ENCODE results near the gene CCT8L2.
"Not testable (repeated sequence)": the region's sequence is repeated elsewhere in the genome, so short reads cannot be mapped to it uniquely, and the experiment has no call there.

CCT8L2 gene

GRCh38 chr22:16594026-16594425 lies 1.4 kb upstream of the CCT8L2 start:
- H3K23ac ChIP-seq (ENCODE audit: low read depth, low read length, poor library complexity): no peak overlapping the region
- H3K4me2 ChIP-seq (ENCODE audit: insufficient read depth, low read length, poor library complexity, severe bottlenecking): no peak overlapping the region
- no peaks in the 10 kb centered on the region for H3K79me1 ChIP-seq (ENCODE audit: low read depth, low read length)
- no peaks in the 10 kb centered on the region for H3K36me3 ChIP-seq (replicated peaks in 1 of 2; ENCODE audit: control insufficient read depth in 2 of 2, insufficient read depth in 2 of 2, low read length in 2 of 2)
- H3K27me3 ChIP-seq (ENCODE audit: control insufficient read depth in 3 of 3, insufficient read depth in 3 of 3, low read depth in 1 of 3, low read length in 3 of 3): no peaks in the 10 kb centered on the region
- no peak overlapping the region for H3K18ac ChIP-seq (ENCODE audit: low read length)
- no peak overlapping the region for H4K91ac ChIP-seq (ENCODE audit: low read depth, low read length, poor library complexity)
- no peak overlapping the region for H2AK5ac ChIP-seq (ENCODE audit: low read depth, low read length)
- H2BK12ac ChIP-seq (ENCODE audit: low read length): no peak overlapping the region
- H3K4ac ChIP-seq (ENCODE audit: low read length): no peak overlapping the region
- no CpG with 5 or more reads among the region's 4 CpGs for whole genome bisulfite sequencing, 2 donors (ENCODE audit: extremely low coverage in 2 of 2, insufficient read length in 2 of 2, insufficient replicate concordance in 1 of 2)
- no peak for DNase-seq (ENCODE audit: low spot score)
- no peak overlapping the region for H2BK5ac ChIP-seq (ENCODE audit: low read length)
- H3K14ac ChIP-seq (ENCODE audit: low read length): no peak overlapping the region
- H3K4me3 ChIP-seq (ENCODE audit: low read length in 2 of 2): no peak overlapping the region
- no peak overlapping the region for H2AFZ ChIP-seq (ENCODE audit: low read length)
- H4K8ac ChIP-seq (ENCODE audit: low read depth, low read length): no peak overlapping the region
- H3K27ac ChIP-seq (replicated peaks; ENCODE audit: low read length): no peak overlapping the region
- H3K4me1 ChIP-seq (ENCODE audit: control insufficient read depth in 2 of 2, insufficient read depth in 1 of 2, low read depth in 1 of 2, low read length in 2 of 2): no peaks in the 10 kb centered on the region
- peaks cover 0 to 2% of the 10 kb centered on the region in 2 donors for H3K9me3 ChIP-seq (replicated peaks in 1 of 2; ENCODE audit: control insufficient read depth in 2 of 2, insufficient read depth in 1 of 2, low read depth in 1 of 2, low read length in 2 of 2)
- no peak overlapping the region for H2BK15ac ChIP-seq (ENCODE audit: low read length)
- H3K9ac ChIP-seq (ENCODE audit: low read depth, low read length, poor library complexity): no peak overlapping the region
- H2BK120ac ChIP-seq (ENCODE audit: low read depth, low read length): no peak overlapping the region

GRCh38 chr22:16592231-16592630 lies 379 bp downstream of the CCT8L2 start:
- H3K79me1 ChIP-seq (ENCODE audit: low read depth, low read length); H3K4me2 ChIP-seq (ENCODE audit: insufficient read depth, low read length, poor library complexity, severe bottlenecking); H3K4me3 ChIP-seq (ENCODE audit: low read length in 2 of 2); H2AK5ac ChIP-seq (ENCODE audit: low read depth, low read length); H2BK120ac ChIP-seq (ENCODE audit: low read depth, low read length); H2AFZ ChIP-seq (ENCODE audit: low read length); H2BK5ac ChIP-seq (ENCODE audit: low read length); H4K8ac ChIP-seq (ENCODE audit: low read depth, low read length); H2BK12ac ChIP-seq (ENCODE audit: low read length); H3K36me3 ChIP-seq (replicated peaks in 1 of 2; ENCODE audit: control insufficient read depth in 2 of 2, insufficient read depth in 2 of 2, low read length in 2 of 2); H3K23ac ChIP-seq (ENCODE audit: low read depth, low read length, poor library complexity); H3K18ac ChIP-seq (ENCODE audit: low read length); H4K91ac ChIP-seq (ENCODE audit: low read depth, low read length, poor library complexity); H2BK15ac ChIP-seq (ENCODE audit: low read length); H3K14ac ChIP-seq (ENCODE audit: low read length); DNase-seq (ENCODE audit: low spot score); H3K4ac ChIP-seq (ENCODE audit: low read length); H3K9ac ChIP-seq (ENCODE audit: low read depth, low read length, poor library complexity); H3K27me3 ChIP-seq (ENCODE audit: control insufficient read depth in 3 of 3, insufficient read depth in 3 of 3, low read depth in 1 of 3, low read length in 3 of 3); H3K4me1 ChIP-seq (ENCODE audit: control insufficient read depth in 2 of 2, insufficient read depth in 1 of 2, low read depth in 1 of 2, low read length in 2 of 2); H3K27ac ChIP-seq (replicated peaks; ENCODE audit: low read length); H3K9me3 ChIP-seq (replicated peaks in 1 of 2; ENCODE audit: control insufficient read depth in 2 of 2, insufficient read depth in 1 of 2, low read depth in 1 of 2, low read length in 2 of 2): not testable (repeated sequence)
- no CpG with 5 or more reads among the region's 11 CpGs for WGBS, 2 donors (ENCODE audit: extremely low coverage in 2 of 2, insufficient read length in 2 of 2, insufficient replicate concordance in 1 of 2)

GRCh38 chr22:16591136-16591535 lies 1.5 kb downstream of the CCT8L2 start:
- H2BK5ac ChIP-seq (ENCODE audit: low read length); H2AK5ac ChIP-seq (ENCODE audit: low read depth, low read length); H3K36me3 ChIP-seq (replicated peaks in 1 of 2; ENCODE audit: control insufficient read depth in 2 of 2, insufficient read depth in 2 of 2, low read length in 2 of 2); H2BK12ac ChIP-seq (ENCODE audit: low read length); H4K91ac ChIP-seq (ENCODE audit: low read depth, low read length, poor library complexity); H3K23ac ChIP-seq (ENCODE audit: low read depth, low read length, poor library complexity); H3K9ac ChIP-seq (ENCODE audit: low read depth, low read length, poor library complexity); DNase-seq (ENCODE audit: low spot score); H2BK120ac ChIP-seq (ENCODE audit: low read depth, low read length); H3K27me3 ChIP-seq (ENCODE audit: control insufficient read depth in 3 of 3, insufficient read depth in 3 of 3, low read depth in 1 of 3, low read length in 3 of 3); H3K79me1 ChIP-seq (ENCODE audit: low read depth, low read length); H3K4me3 ChIP-seq (ENCODE audit: low read length in 2 of 2); H2AFZ ChIP-seq (ENCODE audit: low read length); H2BK15ac ChIP-seq (ENCODE audit: low read length); H3K27ac ChIP-seq (replicated peaks; ENCODE audit: low read length); H3K4me1 ChIP-seq (ENCODE audit: control insufficient read depth in 2 of 2, insufficient read depth in 1 of 2, low read depth in 1 of 2, low read length in 2 of 2); H3K9me3 ChIP-seq (replicated peaks in 1 of 2; ENCODE audit: control insufficient read depth in 2 of 2, insufficient read depth in 1 of 2, low read depth in 1 of 2, low read length in 2 of 2); H3K14ac ChIP-seq (ENCODE audit: low read length); H3K4ac ChIP-seq (ENCODE audit: low read length); H4K8ac ChIP-seq (ENCODE audit: low read depth, low read length); H3K4me2 ChIP-seq (ENCODE audit: insufficient read depth, low read length, poor library complexity, severe bottlenecking); H3K18ac ChIP-seq (ENCODE audit: low read length): not testable (repeated sequence)
- no CpG with 5 or more reads among the region's 4 CpGs for WGBS, 2 donors (ENCODE audit: extremely low coverage in 2 of 2, insufficient read length in 2 of 2, insufficient replicate concordance in 1 of 2)

GRCh38 chr22:16586991-16587390 lies 5.6 kb downstream of the CCT8L2 start:
- H3K18ac ChIP-seq (ENCODE audit: low read length): no peak overlapping the region
- H2AK5ac ChIP-seq (ENCODE audit: low read depth, low read length): no peak overlapping the region
- no peak overlapping the region for H2AFZ ChIP-seq (ENCODE audit: low read length)
- no peaks in the 10 kb centered on the region for H3K27me3 ChIP-seq (ENCODE audit: control insufficient read depth in 3 of 3, insufficient read depth in 3 of 3, low read depth in 1 of 3, low read length in 3 of 3)
- no peak overlapping the region for H3K4me3 ChIP-seq (ENCODE audit: low read length in 2 of 2)
- no peak overlapping the region for H3K14ac ChIP-seq (ENCODE audit: low read length)
- H3K27ac ChIP-seq (replicated peaks; ENCODE audit: low read length): no peak overlapping the region
- H2BK120ac ChIP-seq (ENCODE audit: low read depth, low read length): no peak overlapping the region
- no CpG with 5 or more reads among the region's 3 CpGs for WGBS, 2 donors (ENCODE audit: extremely low coverage in 2 of 2, insufficient read length in 2 of 2, insufficient replicate concordance in 1 of 2)
- no peak overlapping the region for H3K9ac ChIP-seq (ENCODE audit: low read depth, low read length, poor library complexity)
- H3K36me3 ChIP-seq (replicated peaks in 1 of 2; ENCODE audit: control insufficient read depth in 2 of 2, insufficient read depth in 2 of 2, low read length in 2 of 2): no peaks in the 10 kb centered on the region
- no peaks in the 10 kb centered on the region for H3K4me1 ChIP-seq (ENCODE audit: control insufficient read depth in 2 of 2, insufficient read depth in 1 of 2, low read depth in 1 of 2, low read length in 2 of 2)
- no peak for DNase-seq (ENCODE audit: low spot score)
- no peak overlapping the region for H3K4me2 ChIP-seq (ENCODE audit: insufficient read depth, low read length, poor library complexity, severe bottlenecking)
- H3K23ac ChIP-seq (ENCODE audit: low read depth, low read length, poor library complexity): no peak overlapping the region
- no peak overlapping the region for H2BK15ac ChIP-seq (ENCODE audit: low read length)
- H4K91ac ChIP-seq (ENCODE audit: low read depth, low read length, poor library complexity): no peak overlapping the region
- H4K8ac ChIP-seq (ENCODE audit: low read depth, low read length): no peak overlapping the region
- H2BK5ac ChIP-seq (ENCODE audit: low read length): no peak overlapping the region
- H2BK12ac ChIP-seq (ENCODE audit: low read length): no peak overlapping the region
- H3K79me1 ChIP-seq (ENCODE audit: low read depth, low read length): no peaks in the 10 kb centered on the region
- H3K9me3 ChIP-seq (replicated peaks in 1 of 2; ENCODE audit: control insufficient read depth in 2 of 2, insufficient read depth in 1 of 2, low read depth in 1 of 2, low read length in 2 of 2): peaks cover 0 to 2% of the 10 kb centered on the region in 2 donors
- H3K4ac ChIP-seq (ENCODE audit: low read length): no peak overlapping the region
